WTC11 (cell line): ENCODE data around the gene ADGRV1.

ENCODE experiments used
- CTCF ChIP-seq: fragments of 200-600 bp; IDR thresholded peaks from 2 replicates; pipeline ENCODE4 v1.8.0; 2022; ENCODE audit warnings: antibody characterized with exemption
- E2F5 ChIP-seq: sonication (generic); formaldehyde crosslinking; IDR thresholded peaks from 2 replicates; pipeline ENCODE4 v1.8.1; 2022; ENCODE audit warnings: mild to moderate bottlenecking, moderate library complexity, missing genetic modification reagents
- HMGXB4 ChIP-seq: sonication (generic); formaldehyde crosslinking; IDR thresholded peaks from 2 replicates; pipeline ENCODE4 v1.8.1; 2023; ENCODE audit warnings: mild to moderate bottlenecking, moderate library complexity, missing genetic modification reagents
- MLX ChIP-seq: sonication (generic); formaldehyde crosslinking; IDR thresholded peaks from 2 replicates; pipeline ENCODE4 v1.8.1; 2023; ENCODE audit warnings: mild to moderate bottlenecking, missing genetic modification reagents, moderate library complexity
- NR2C2 ChIP-seq: sonication (generic); formaldehyde crosslinking; IDR thresholded peaks from 2 replicates; pipeline ENCODE4 v1.8.0; 2022; ENCODE audit warnings: mild to moderate bottlenecking, missing genetic modification reagents
- NR3C1 ChIP-seq: sonication (generic); formaldehyde crosslinking; conservative IDR thresholded peaks from 2 replicates; pipeline ENCODE4 v1.8.1; 2023; ENCODE audit warnings: low read depth, mild to moderate bottlenecking, missing genetic modification reagents
- PREB ChIP-seq: sonication (generic); formaldehyde crosslinking; IDR thresholded peaks from 2 replicates; pipeline ENCODE4 v1.8.1; 2022; ENCODE audit warnings: mild to moderate bottlenecking, missing genetic modification reagents, moderate library complexity, borderline replicate concordance

DNA sequence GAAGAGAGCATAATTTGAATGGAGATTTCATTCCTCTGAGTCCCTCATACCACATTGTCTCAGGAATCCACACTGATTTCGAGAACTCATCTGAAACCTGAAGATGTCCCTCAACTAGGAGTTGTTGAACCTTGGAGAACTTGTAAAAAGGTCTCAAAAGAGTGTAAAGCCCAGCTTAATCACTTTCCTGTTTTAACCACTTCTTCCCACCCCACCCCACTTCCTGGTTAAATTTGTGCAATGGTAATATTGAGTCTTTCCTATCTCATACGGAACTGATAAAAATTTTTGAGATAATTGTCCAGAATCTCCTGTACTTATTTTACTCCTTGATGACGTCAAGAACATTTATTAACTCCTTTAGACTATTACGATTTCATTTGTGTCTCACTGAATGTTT lies 583.8 kb downstream of the ADGRV1 start:
- no peak for TF ChIP-seq NR2C2 (CRISPR knock-in tag)
- no peak for TF ChIP-seq CTCF
- TF ChIP-seq NR3C1 (CRISPR knock-in tag) = no peak
- TF ChIP-seq HMGXB4 (CRISPR knock-in tag) = no peak
- TF ChIP-seq E2F5 = no peak
- TF ChIP-seq PREB (CRISPR knock-in tag) = no peak
- no peak for TF ChIP-seq MLX (CRISPR knock-in tag)
